Measurements from ENCODE around the gene MRPL36. TPM values are rescaled to one million over a fixed set of nuclear protein-coding genes. Genes with fewer than 3 reads are reported as not detected.
"Not testable (repeated sequence)": the region's sequence is repeated elsewhere in the genome, so short reads cannot be mapped to it uniquely, and the experiment has no call there.

The MRPL36 gene
- total RNA-seq, 4 donors from 2014 or later = 67.8 to 106 (median 75.3) TPM

GRCh38 chr5:1793301-1793740 is 6.3 kb downstream of the MRPL36 start:
- intact Hi-C loops (cut with DNase I; ENCODE audit: low total_unique reads) (no loop called here), in situ Hi-C loops (cut with MboI; ENCODE audit: low sequenced_read_pairs in 4 of 4) (no loop called here)
- no peak overlapping the region for H3K27ac ChIP-seq
- no peak overlapping the region for H3K4me3 ChIP-seq
- H3K4me1 ChIP-seq = peaks cover 4% of the 10 kb centered on the region in 2 donors
- no peak for TF ChIP-seq CTCF (IDR thresholded peaks at IDR 0.05 in 4 of 5, conservative IDR thresholded peaks at IDR 0.05 in 1 of 5)
- H3K27me3 ChIP-seq = no peaks in the 10 kb centered on the region
- ATAC-seq (no peak), DNase-seq (no peak)
- no peaks in the 10 kb centered on the region for H3K9me3 ChIP-seq
- H3K36me3 ChIP-seq = peaks cover 0 to 19% of the 10 kb centered on the region in 2 donors

- ATAC-seq (no peak), DNase-seq (no peak)
- Histone ChIP-seq H3K4me3 (no peak overlapping the region), H3K36me3 (peaks cover 0 to 14% of the 10 kb centered on the region in 2 donors), H3K27ac (no peak overlapping the region), H3K4me1 (peaks cover 2 to 4% of the 10 kb centered on the region in 2 donors), H3K9me3 (no peaks in the 10 kb centered on the region), H3K27me3 (no peaks in the 10 kb centered on the region)
- intact Hi-C loops (cut with DNase I; ENCODE audit: low total_unique reads) = no loop called here
- in situ Hi-C loops (cut with MboI; ENCODE audit: low sequenced_read_pairs in 4 of 4) = no loop called here
- TF ChIP-seq POLR2A (IDR thresholded peaks at IDR 0.05) = no peak
- no peak for TF ChIP-seq CTCF (IDR thresholded peaks at IDR 0.05 in 4 of 5, conservative IDR thresholded peaks at IDR 0.05 in 1 of 5)
These were observed 6.8 kb downstream of the MRPL36 start for GRCh38 chr5:1792842-1793266.

- intact Hi-C loops (cut with DNase I; ENCODE audit: low total_unique reads) = no loop called here
- H3K9me3 ChIP-seq = no peaks in the 10 kb centered on the region
- no peak for DNase-seq
- no peaks in the 10 kb centered on the region for H3K36me3 ChIP-seq
- in situ Hi-C loops (cut with MboI; ENCODE audit: low sequenced_read_pairs in 4 of 4) = no loop called here
- H3K4me3 ChIP-seq = no peak overlapping the region
- H3K27ac ChIP-seq = no peak overlapping the region
- H3K4me1 ChIP-seq = peaks cover 0 to 4% of the 10 kb centered on the region in 2 donors
- H3K27me3 ChIP-seq = no peaks in the 10 kb centered on the region
- ATAC-seq = no peak
- no peak for TF ChIP-seq CTCF (IDR thresholded peaks at IDR 0.05 in 4 of 5, conservative IDR thresholded peaks at IDR 0.05 in 1 of 5)
- TF ChIP-seq POLR2A (IDR thresholded peaks at IDR 0.05) = no peak
These were observed 8.5 kb downstream of the MRPL36 start for GRCh38 chr5:1791176-1791575.

- ATAC-seq (no peak), DNase-seq (no peak)
- Histone ChIP-seq H3K4me1 (peaks cover 0 to 4% of the 10 kb centered on the region in 2 donors), H3K4me3 (no peak overlapping the region), H3K9me3 (no peaks in the 10 kb centered on the region), H3K36me3 (no peaks in the 10 kb centered on the region), H3K27ac (no peak overlapping the region), H3K27me3 (no peaks in the 10 kb centered on the region)
- intact Hi-C loops (cut with DNase I; ENCODE audit: low total_unique reads) = no loop called here
- in situ Hi-C loops (cut with MboI; ENCODE audit: low sequenced_read_pairs in 4 of 4) = no loop called here
- no peak for TF ChIP-seq POLR2A (IDR thresholded peaks at IDR 0.05)
- no peak for TF ChIP-seq CTCF (IDR thresholded peaks at IDR 0.05 in 4 of 5, conservative IDR thresholded peaks at IDR 0.05 in 1 of 5)
These were observed 9.7 kb downstream of the MRPL36 start for GRCh38 chr5:1789834-1790471.

- DNase-seq; H3K4me3 ChIP-seq; H3K27me3 ChIP-seq; ATAC-seq; H3K36me3 ChIP-seq; in situ Hi-C loops (cut with MboI; ENCODE audit: low sequenced_read_pairs in 4 of 4); H3K9me3 ChIP-seq; H3K27ac ChIP-seq; intact Hi-C loops (cut with DNase I; ENCODE audit: low total_unique reads); H3K4me1 ChIP-seq: not testable (repeated sequence)
These were observed 10.2 kb downstream of the MRPL36 start for GRCh38 chr5:1789438-1789833.
